Measurements from ENCODE around the gene CNIH4.

DNA sequence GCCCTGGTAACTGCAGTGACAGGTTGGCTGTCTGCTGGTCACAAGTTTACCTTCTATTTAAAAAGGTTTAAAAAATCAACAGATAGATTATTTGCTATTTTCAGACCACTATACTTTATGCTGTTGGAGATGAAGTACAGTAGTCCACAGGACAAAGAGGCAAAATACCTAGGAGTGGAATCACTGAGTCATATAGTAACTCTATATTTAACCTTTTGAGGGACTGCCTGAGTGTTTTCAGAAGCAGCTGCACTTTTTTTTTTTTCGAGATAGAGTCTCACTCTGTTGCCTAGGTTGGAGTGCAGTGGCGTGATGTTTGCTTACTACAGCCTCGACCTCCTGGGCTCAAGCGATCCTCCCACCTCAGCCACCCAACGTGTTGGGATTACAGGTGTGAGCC is 11.7 kb downstream of the CNIH4 start:
- TF ChIP-seq, protein P1, sequence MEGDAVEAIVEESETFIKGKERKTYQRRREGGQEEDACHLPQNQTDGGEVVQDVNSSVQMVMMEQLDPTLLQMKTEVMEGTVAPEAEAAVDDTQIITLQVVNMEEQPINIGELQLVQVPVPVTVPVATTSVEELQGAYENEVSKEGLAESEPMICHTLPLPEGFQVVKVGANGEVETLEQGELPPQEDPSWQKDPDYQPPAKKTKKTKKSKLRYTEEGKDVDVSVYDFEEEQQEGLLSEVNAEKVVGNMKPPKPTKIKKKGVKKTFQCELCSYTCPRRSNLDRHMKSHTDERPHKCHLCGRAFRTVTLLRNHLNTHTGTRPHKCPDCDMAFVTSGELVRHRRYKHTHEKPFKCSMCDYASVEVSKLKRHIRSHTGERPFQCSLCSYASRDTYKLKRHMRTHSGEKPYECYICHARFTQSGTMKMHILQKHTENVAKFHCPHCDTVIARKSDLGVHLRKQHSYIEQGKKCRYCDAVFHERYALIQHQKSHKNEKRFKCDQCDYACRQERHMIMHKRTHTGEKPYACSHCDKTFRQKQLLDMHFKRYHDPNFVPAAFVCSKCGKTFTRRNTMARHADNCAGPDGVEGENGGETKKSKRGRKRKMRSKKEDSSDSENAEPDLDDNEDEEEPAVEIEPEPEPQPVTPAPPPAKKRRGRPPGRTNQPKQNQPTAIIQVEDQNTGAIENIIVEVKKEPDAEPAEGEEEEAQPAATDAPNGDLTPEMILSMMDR (IDR thresholded peaks at IDR 0.05; ENCODE audit: insufficient read depth, low read depth, low read length) = no peak
- no peak for TF ChIP-seq EZH2 (IDR thresholded peaks at IDR 0.05; ENCODE audit: insufficient read depth, low read length)

Data from astrocyte (in vitro differentiated cells and primary cell).